HepG2 (cell line): ENCODE data around the gene TREM1. TPM values are rescaled to one million over a fixed set of nuclear protein-coding genes. Genes with fewer than 3 reads are reported as not detected.

ENCODE experiments used
- ATAC-seq: fragments of 200-7000 bp; cut with Tn5 transposase; 3 replicates; pipeline ENCODE4 v1.9.1; 2020; ENCODE audit warnings: mild to moderate bottlenecking, moderate library complexity
- BruUV-seq: library from RNA; stranded (reverse); fragments of 400-500 nt; replicated peaks from 2 replicates; lab custom pipeline; 2021; lab: Mats Ljungman, UMichigan
- CTCF ChIA-PET: fragments of 300-600 bp; formaldehyde crosslinking; extraction: SDS; loops from one replicate; lab custom pipeline; 2021; ENCODE audit warnings: low total read pairs, inconsistent platforms, low intra/inter-chr PET ratio; lab: Yijun Ruan, JAX
- POLR2A ChIA-PET: fragments of 350-600 bp; sonication (Branson Sonifier 250); formaldehyde crosslinking; loops from one replicate; lab custom pipeline; 2020; ENCODE audit warnings: antibody characterized with exemption, inconsistent platforms; lab: Yijun Ruan, JAX
- DNase-seq: peaks from one replicate; pipeline ENCODE4 v3.0.0-alpha.2; 2015; ENCODE audit warnings: low spot score
- FAIRE-seq: peaks from 3 replicates; lab custom pipeline; 2011; peaks lifted over from hg19 to GRCh38; lab: Jason Lieb, UNC
- H2AFZ ChIP-seq: one replicate; pipeline ENCODE4 v1.6.1; 2011; ENCODE audit warnings: low read length, inconsistent platforms
- H3K27ac ChIP-seq: fragments of 300-600 bp; 3 replicates; pipeline ENCODE4 v1.8.0; 2011; ENCODE audit warnings: mixed run types, mild to moderate bottlenecking, mixed read lengths, low read length, inconsistent platforms; ENCODE audit not compliant: insufficient read depth; ENCODE audit errors: extremely low read length
- H3K27me3 ChIP-seq, 2 experiments: fragments of 200-600 bp in 1 of 2; 2 replicates in 1 of 2; 3 replicates in 1 of 2; pipeline versions ENCODE4 v1.6.0 to v1.8.0; 2011; ENCODE audit warnings: low read length in 2 of 2, mild to moderate bottlenecking in 2 of 2, moderate library complexity in 2 of 2, inconsistent platforms in 1 of 2; ENCODE audit not compliant: insufficient read depth in 2 of 2, control insufficient read depth in 1 of 2
- H3K36me3 ChIP-seq, 2 experiments: fragments of 200-600 bp in 1 of 2; replicated peaks in 1 of 2; 2 replicates in 1 of 2; 3 replicates in 1 of 2; pipeline versions ENCODE4 v1.5.1 to v1.8.0; 2011; ENCODE audit warnings: low read length in 2 of 2, inconsistent platforms in 1 of 2; ENCODE audit not compliant: insufficient read depth in 2 of 2, control insufficient read depth in 1 of 2
- H3K4me1 ChIP-seq: 2 replicates; pipeline ENCODE4 v1.5.1; 2012; ENCODE audit warnings: low read length, inconsistent platforms; ENCODE audit not compliant: insufficient read depth
- H3K4me2 ChIP-seq: 2 replicates; pipeline ENCODE4 v1.6.0; 2011; ENCODE audit warnings: low read depth, low read length, inconsistent platforms
- H3K4me3 ChIP-seq, 3 experiments: fragments of 200-600 bp in 1 of 3; sonication (generic), shearing (Covaris generic) in 1 of 3; replicated peaks in 1 of 3; 2 replicates each; pipeline ENCODE4 v1.5.1; 2011 to 2016; ENCODE audit warnings: low read length in 3 of 3, inconsistent platforms in 2 of 3, low read depth in 2 of 3, mild to moderate bottlenecking in 2 of 3, control low read depth in 1 of 3, mixed read lengths in 1 of 3; ENCODE audit not compliant: insufficient read depth in 1 of 3
- H3K79me2 ChIP-seq: one replicate; pipeline ENCODE4 v1.6.1; 2011; ENCODE audit warnings: low read length, inconsistent platforms; ENCODE audit not compliant: insufficient read depth
- H3K9ac ChIP-seq: 2 replicates; pipeline ENCODE4 v1.6.0; 2011; ENCODE audit warnings: mild to moderate bottlenecking, low read depth, low read length, inconsistent platforms; ENCODE audit not compliant: insufficient read depth
- H3K9me3 ChIP-seq: 2 replicates; pipeline ENCODE4 v1.5.1; 2012; ENCODE audit warnings: mild to moderate bottlenecking, low read length
- H4K20me1 ChIP-seq: 2 replicates; pipeline ENCODE4 v1.6.0; 2011; ENCODE audit warnings: inconsistent platforms, mild to moderate bottlenecking, low read length, moderate library complexity; ENCODE audit not compliant: insufficient read depth
- ARID3A ChIP-seq: IDR thresholded peaks from 2 replicates; pipeline ENCODE4 v1.6.1; 2012; ENCODE audit warnings: low read depth, low read length, improper control_type of control experiment
- BRCA1 ChIP-seq: sonication (generic); formaldehyde crosslinking; IDR thresholded peaks from 2 replicates; pipeline ENCODE4 v1.4.0; 2020; ENCODE audit warnings: missing genetic modification reagents
- GMEB1 ChIP-seq: sonication (generic); formaldehyde crosslinking; IDR thresholded peaks from 2 replicates; pipeline ENCODE4 v1.5.1; 2020; ENCODE audit warnings: missing genetic modification reagents, mild to moderate bottlenecking, borderline replicate concordance
- HNRNPLL ChIP-seq: fragments of 200-400 bp; formaldehyde crosslinking; IDR thresholded peaks from 2 replicates; pipeline ENCODE4 v1.6.1; 2017; ENCODE audit warnings: mild to moderate bottlenecking, low read depth, low read length; ENCODE audit not compliant: poor library complexity, severe bottlenecking
- RBFOX2 ChIP-seq: fragments of 200-400 bp; formaldehyde crosslinking; IDR thresholded peaks from 2 replicates; pipeline ENCODE4 v1.6.1; 2017; ENCODE audit warnings: low read depth, mild to moderate bottlenecking, low read length
- SKIL ChIP-seq: sonication (generic); formaldehyde crosslinking; IDR thresholded peaks from 2 replicates; pipeline ENCODE4 v1.8.0; 2022; ENCODE audit warnings: missing genetic modification reagents, mild to moderate bottlenecking, moderate library complexity, borderline replicate concordance
- SRSF1 ChIP-seq: fragments of 200-400 bp; formaldehyde crosslinking; optimal IDR thresholded peaks from 2 replicates; pipeline ENCODE3; 2017; ENCODE audit warnings: mild to moderate bottlenecking, low read depth, low read length, moderate library complexity
- YEATS4 ChIP-seq: sonication (generic); formaldehyde crosslinking; IDR thresholded peaks from 2 replicates; pipeline ENCODE4 v1.4.0; 2020; ENCODE audit warnings: missing genetic modification reagents, borderline replicate concordance
- ZFP36L2 ChIP-seq: sonication (generic); formaldehyde crosslinking; IDR thresholded peaks from 2 replicates; pipeline ENCODE4 v1.4.0; 2020; ENCODE audit warnings: missing genetic modification reagents
- ZKSCAN1 ChIP-seq: fragments of 150-350 bp; IDR thresholded peaks from 2 replicates; pipeline ENCODE4 v1.6.1; 2014; ENCODE audit warnings: low read length
- ZNF562 ChIP-seq: sonication (generic); formaldehyde crosslinking; IDR thresholded peaks from 2 replicates; pipeline ENCODE4 v1.8.0; 2022; ENCODE audit warnings: missing genetic modification reagents, borderline replicate concordance
- ZNF780A ChIP-seq: sonication (generic); formaldehyde crosslinking; IDR thresholded peaks from 2 replicates; pipeline ENCODE4 v1.8.0; 2022; ENCODE audit warnings: mild to moderate bottlenecking, missing genetic modification reagents, moderate library complexity
- WGBS: methylation state at CpG from one replicate; pipeline ENCODE4 v1.1.6; 2017; ENCODE audit warnings: low lambda C conversion rate; 5-methylcytosine and 5-hydroxymethylcytosine counted together
- in situ Hi-C: cut with HindIII; loops from 2 replicates; pipeline ENCODE4 v1.10.0; 2017; ENCODE audit warnings: low pct_unique_long_range_greater_than_20kb; ENCODE audit not compliant: extremely low pct_ligation_motif_present
- intact Hi-C: fragments of 100-400 bp; cut with micrococcal nuclease; formaldehyde crosslinking; loops from one replicate; pipeline ENCODE4 v1.10.0; 2022; ENCODE audit not compliant: unreplicated experiment
- polyA plus RNA-seq, 8 experiments: library from polyadenylated mRNA; depleted of rRNA in 3 of 8; stranded (reverse) in 7 of 8; unstranded in 1 of 8; fragments of >200 nt; fragmentation: Illumina TruSeq in 4 of 8; extraction: Trizol in 4 of 8; gene quantifications; 2 replicates each; pipeline versions ENCODE4 v1.2.1 to v1.2.3, GENCODE V29; 2011 to 2016; ENCODE audit warnings: low read depth in 4 of 8, missing spikeins in 1 of 8, mixed read lengths in 1 of 8; ENCODE audit not compliant: insufficient read depth in 1 of 8
- total RNA-seq, 5 experiments: library from RNA; depleted of rRNA; stranded (reverse); fragments of >200 nt; fragmentation: Illumina TruSeq; extraction: Trizol; gene quantifications; 2 replicates each; pipeline ENCODE4 v1.2.3, GENCODE V29; 2016; ENCODE audit warnings: low read depth in 1 of 5

Gene TREM1
- total and polyA plus RNA-seq, 2 of the 13 experiments (the other 11 are each of a cell fraction or from before 2014, with no cell fraction given) = 0.49 TPM; not detected in 1

GRCh38 chr6:41258196-41258493 lies 28.3 kb downstream of the TREM1 start:
- DNase-seq (no peak), FAIRE-seq (no peak), ATAC-seq (no peak)
- Histone ChIP-seq H3K9ac (no peak overlapping the region), H3K9me3 (peaks cover 12% of the 10 kb centered on the region), H2AFZ (no peak overlapping the region), H3K4me2 (no peak overlapping the region), H3K79me2 (no peaks in the 10 kb centered on the region), H3K36me3 (no peaks in the 10 kb centered on the region), H3K4me3 (no peak overlapping the region), H3K27ac (no peak overlapping the region), H4K20me1 (no peaks in the 10 kb centered on the region), H3K4me1 (no peaks in the 10 kb centered on the region), H3K27me3 (no peaks in the 10 kb centered on the region)
- POLR2A ChIA-PET = no interaction called here
- BruUV-seq = no TSS peak
- CTCF ChIA-PET = no interaction called here
- no CpG with 5 or more reads among the region's 1 CpG for whole genome bisulfite sequencing
- TF ChIP-seq ZFP36L2 (CRISPR knock-in tag) (no peak), ZKSCAN1 (no peak), SKIL (CRISPR knock-in tag) (no peak), GMEB1 (CRISPR knock-in tag) (no peak), ZNF562 (CRISPR knock-in tag) (no peak), SRSF1 (no peak), BRCA1 (no peak), HNRNPLL (no peak), RBFOX2 (no peak), ZNF780A (CRISPR knock-in tag) (no peak), YEATS4 (no peak), ARID3A (no peak)
- in situ Hi-C loops (no loop called here), intact Hi-C loops (no loop called here)
